GM21717 (cell line): ENCODE measurements around the gene TXLNG.
"Not testable (repeated sequence)": the region's sequence is repeated elsewhere in the genome, so short reads cannot be mapped to it uniquely, and the experiment has no call there.

ENCODE experiments used
- ATAC-seq: cut with Tn5 transposase; IDR thresholded peaks from one replicate; pipeline ENCODE4 v1.9.1; 2021; ENCODE audit warnings: mild to moderate bottlenecking, moderate library complexity; ENCODE audit not compliant: unreplicated experiment

Gene TXLNG

DNA sequence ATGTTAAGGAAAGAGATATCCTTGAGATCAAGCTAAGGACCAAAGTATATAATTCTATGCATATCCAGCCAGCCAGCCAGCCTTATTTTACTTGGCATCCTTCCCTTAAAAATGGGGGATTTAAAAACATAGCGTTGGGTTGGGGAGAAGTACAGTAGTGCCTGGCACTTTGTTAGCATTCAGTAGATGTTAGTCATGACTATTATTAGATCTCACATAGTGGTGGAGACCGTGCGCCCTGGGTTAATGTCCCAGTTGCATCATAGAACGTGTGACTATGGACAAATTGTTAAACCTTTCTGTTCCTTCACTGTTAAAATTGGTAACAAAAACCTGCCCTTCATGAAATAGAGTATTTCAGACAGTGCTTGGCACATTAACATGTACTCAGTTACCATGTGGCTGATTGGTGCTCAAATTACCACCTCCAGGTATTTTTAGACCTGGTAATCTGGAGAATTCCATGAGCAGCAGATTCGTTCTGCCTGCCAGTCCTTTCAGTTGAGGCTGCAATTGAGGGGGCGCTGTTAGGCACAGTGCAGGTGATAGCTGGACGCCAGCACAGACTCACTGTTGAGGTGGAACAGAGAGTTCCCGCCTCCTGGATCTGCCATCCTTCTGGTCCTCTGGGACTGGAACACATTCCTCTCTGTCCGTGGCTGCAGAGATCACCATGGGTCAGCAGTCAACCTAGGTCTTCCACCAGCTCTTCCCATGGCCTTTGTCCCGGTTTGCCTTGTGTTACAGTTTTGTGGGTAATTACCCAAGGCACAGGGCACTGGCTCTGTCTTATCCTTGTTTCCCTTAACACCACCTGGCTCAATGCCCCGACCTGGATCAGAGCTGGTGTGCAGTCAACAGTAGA is 52.2 kb downstream of the TXLNG start:
- no peak for ATAC-seq

DNA sequence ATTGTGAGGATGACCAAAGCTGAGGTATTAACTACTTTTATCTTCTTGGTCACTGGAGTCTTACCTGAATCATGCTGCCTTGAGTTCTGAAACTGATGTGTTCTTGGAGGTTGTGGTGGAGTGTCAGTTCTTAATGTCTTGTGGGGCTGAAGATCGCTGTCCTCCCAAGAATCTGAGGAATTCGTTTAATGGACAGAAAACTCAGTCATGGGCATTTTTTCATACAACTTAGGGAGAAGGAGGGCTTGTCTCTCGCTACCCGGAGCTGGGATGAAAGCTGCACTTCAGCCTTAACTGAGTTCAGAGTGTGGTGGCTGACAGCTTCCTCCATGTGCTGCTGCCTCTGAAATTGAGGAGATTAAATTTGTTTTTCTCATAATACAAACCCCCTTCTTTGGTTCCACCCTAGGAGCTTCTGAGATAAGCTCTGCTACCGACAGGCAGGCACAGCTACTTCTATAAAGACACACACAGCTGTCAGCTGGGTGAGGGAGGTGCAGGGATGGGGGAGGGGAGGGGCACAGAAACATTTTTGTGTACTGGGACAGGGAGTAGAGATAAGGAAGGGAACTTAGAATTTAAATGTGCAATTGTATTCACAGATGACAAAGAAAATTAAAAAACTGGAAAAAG is 53.1 kb downstream of the TXLNG start:
- ATAC-seq: no peak

DNA sequence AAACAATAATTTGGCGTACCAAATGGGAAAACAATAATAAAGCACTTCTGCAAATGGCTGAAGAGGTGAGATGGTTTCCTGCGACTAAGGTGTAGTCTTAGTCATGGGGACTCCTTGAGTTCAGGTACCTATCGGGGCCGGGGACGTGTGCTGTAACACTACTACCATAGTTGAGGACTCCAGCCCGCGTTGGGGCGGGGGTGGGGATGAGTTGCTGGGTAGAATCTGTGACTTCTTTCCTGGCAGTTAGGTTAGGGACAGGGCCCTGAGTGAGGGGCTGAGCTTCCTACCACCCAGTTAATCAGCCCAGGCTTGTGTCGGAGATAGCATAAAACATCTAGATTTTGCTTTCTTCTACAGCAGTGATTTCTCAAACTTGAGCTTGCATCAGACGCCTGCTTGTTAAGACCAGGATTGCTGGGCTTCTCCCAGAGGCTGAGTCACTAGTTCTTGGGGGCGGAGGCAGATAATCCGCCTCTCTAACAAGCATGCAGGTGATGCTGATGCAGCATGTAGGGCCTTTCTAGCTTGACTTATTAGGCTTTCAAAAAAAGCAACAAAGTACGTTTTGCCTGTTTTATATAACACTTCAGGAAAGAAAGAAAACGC is 53.7 kb downstream of the TXLNG start:
- ATAC-seq: no peak

DNA sequence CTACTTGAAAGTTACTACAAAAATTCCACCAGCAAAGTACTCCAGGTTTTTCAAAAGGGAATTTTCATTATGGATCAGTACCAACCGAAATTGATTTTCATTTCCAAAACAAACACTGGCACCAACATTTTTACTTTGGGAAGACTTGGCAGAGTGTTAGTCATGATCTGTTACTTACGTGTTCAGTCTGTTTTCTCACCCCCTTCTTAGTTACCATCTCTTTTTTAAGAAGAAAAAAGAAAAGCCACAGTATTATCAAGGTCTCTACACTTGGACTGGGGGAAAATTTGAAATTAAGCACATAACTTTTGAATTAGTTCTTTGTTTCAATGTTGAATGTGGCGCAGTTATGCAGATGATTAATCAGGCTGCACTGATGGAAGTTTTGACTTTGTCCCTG is 56.4 kb downstream of the TXLNG start:
- ATAC-seq: no peak

DNA sequence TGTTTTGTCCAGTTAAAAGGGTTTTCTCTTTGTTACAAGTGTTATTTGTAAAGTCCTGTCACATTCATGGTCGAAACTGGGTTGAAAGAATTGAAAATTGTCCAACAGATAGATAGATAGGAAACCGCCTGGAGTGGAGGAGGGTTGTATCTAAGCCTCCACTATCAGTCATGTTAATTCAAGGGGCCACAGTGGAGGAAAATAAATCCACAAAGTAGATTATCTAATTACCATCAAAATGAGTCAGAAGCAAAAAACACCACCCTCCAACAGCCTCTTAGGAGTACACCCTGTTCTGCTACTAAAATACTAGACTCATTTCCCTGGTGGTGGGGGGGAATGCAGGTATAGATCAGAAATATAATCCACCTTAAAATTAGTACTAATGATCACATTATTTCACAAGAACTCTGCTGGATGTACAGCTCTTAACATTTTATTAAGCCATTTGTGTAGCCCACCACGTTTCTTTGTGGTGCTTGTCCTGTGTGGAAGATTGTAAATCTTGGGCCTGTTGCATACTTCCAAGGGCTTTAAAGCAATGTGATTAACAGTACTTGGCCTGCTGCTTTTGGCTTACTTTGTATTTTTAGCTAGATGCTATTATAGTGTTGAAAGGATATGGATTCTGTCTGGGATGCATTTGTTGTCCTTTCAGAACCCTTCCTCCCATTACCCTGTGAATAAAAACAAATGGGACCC is 57.1 kb downstream of the TXLNG start:
- ATAC-seq: no peak

DNA sequence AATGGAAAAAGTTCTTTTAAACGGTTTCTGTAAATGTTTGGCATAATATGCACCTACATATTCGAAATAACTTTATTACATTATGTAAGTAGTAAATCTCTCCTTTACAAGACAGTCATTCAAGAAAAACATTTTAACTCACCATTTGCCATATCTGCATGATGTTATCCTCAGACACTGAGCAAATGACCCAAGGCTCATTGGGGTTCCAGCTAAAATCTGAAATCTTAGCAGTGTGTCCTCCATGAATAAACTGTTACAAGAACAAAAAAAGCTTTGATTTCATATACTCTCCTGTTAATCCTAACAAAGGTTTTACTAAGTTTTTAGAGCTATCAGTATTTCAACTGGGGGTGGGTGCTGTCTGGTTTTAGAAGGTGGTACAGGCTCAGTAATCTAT is 59.4 kb downstream of the TXLNG start:
- ATAC-seq: no peak

DNA sequence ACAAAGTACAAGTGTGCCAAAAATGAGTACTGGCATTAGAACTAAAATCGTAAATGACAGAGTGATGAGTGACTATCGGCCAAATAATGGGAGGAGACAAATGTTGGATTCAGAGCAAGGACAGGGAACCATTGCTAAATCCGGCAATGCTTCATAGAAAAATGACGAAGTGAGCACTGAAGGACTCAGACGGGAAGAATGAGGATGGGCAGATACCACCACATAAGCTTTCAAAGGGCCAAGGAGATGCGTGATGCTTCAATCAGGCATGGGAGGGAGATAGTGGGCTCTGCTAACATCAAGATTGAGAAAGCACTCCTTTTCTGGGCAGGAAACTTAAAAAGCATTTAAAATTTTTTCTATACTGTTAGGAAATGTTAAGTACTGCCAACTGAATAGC is 62.3 kb downstream of the TXLNG start:
- no peak for ATAC-seq

DNA sequence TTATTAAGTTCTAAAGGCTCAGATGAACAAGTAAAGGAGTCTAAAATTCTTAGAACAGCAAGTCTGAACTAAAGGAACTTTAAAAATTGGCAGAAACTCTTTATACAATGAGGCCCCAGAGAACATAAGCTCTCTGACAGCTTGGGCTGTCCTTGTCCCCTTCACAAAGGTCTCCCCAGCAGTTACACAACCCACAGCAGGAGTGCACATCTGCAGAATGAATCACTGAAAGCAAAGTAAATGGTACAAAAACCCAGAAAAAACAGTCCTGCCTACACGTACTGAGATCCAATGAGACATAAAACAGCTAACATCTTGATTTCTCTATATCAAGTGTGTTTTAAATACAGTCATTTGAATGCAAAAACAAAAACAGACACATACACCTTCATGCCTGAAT is 65.2 kb downstream of the TXLNG start:
- ATAC-seq: no peak

DNA sequence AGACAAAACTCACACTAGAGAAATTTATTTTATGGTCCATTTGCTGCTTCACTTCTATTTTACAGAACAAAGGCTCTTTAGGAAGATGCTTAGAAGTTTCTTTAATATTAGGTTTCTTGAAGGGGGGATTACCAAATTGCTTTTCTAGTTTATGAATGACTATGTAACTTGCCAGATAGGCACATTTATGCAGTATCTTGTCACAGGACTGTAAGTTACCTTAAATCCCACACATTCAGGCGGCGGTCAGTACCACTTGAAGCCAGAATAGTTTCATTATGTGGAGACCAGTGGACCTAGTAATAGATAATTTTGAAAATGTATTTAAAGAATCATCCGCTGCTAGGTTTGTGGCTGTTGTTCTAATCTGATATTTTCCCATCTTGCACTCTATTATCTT is 65.6 kb downstream of the TXLNG start:
- no peak for ATAC-seq

DNA sequence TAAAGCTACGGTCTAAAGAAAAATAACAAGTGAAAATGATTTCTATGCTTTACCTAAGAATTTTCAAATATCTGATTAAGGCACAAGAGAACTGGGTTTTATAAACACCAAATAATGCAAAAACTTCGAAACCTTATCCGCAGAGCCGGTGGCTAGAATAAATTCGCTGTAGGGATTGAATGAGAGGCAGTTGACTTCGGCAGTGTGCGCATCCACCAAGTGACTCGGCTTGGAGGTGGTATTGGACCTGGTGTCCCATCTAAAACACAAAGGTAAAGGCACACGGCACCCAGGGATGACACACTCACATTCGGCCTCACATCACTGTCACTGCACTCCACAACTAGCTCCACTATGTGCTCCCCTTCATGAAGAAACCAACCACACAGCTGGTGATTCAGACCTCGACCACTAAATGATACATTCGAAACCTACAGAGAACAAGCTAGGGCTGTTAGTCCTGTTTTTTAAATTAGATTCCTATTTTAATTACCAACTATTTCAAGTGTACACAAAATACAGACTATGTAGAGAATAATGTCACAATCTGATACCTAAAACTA is 66.4 kb downstream of the TXLNG start:
- no peak for ATAC-seq

DNA sequence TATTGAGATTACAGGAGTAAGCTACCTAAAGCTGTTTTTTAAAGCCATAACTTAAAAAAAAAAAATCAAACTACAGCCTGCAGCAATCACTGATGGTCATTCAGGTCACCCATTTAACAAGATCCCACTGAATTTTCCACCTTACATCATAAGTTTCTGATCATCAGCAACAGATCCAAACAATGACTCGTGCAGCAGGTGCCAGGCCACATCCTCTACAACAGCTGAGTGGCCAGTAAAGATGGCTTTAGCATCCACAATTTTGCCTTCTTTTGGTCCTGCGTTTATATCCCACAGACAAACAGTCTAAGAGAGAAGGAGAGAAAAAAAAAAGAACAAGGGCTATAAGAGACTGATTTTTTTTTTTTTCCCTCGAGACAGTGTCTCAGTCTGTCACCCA is 67.3 kb downstream of the TXLNG start:
- ATAC-seq: no peak

DNA sequence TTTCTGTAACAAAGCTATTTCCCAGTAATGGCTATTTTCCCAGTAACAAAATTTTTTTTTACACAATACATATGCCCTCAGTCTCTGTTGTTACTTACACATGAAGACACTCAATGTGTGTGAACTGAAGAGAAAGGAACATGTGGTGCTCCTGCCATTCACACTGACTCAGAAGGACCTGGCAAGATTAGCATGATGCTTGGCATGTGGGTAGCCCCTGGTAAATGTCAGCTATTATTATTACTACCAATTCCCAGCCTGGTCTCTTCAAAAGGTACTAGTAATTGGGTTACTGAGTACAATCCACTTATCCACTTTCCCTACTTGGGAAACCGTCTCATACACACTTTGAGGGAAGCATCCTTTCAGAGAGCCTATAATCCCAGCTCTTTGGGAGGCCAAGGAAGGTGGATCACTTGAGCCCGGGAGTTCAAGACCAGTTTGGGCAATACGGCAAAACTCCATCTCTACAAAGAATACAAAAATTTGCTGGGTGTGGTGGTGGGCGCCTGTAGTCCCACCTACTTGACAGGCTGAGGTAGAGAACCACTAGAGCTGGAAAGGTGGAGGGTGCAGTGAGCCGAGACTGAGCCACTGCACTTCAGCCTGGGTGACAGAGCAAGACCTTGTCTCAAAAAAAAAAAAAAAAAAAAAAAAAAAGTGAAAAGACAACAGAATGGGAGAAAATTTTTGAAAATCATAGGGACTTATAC is 69.3 kb downstream of the TXLNG start:
- ATAC-seq: no peak

DNA sequence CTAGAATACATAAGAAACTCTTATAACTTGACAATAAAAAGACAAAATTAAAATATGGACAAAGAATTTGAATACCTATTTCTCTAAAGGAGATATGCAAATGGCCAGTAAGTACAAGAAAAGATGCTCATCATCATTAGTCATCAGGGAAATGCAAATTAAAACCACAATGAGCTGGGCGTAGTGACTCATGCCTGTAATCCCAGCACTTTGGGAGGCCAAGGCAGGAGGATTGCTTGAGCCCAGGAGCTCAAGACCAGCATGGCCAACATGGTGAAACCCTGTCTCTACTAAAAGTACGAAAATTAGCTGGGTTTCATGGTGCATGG is 69.8 kb downstream of the TXLNG start:
- not testable (repeated sequence) for ATAC-seq

DNA sequence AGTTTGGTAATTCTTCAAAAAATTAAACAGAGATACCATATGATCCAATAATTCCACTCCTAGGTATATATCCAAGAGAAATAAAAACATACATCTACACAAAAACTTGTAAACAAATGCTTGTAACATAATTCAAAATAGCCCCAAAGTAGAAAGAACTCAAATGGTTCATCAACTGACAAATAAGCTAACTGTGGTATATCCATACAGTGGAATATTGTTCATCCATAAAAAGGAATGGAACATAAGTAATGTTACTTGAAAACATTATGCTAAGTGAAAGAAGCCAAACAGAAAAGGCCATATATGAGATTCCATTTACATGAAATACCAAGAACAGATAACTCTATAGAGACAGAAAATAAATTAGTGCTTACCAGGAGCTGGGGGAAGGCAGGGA is 70.5 kb downstream of the TXLNG start:
- no peak for ATAC-seq

DNA sequence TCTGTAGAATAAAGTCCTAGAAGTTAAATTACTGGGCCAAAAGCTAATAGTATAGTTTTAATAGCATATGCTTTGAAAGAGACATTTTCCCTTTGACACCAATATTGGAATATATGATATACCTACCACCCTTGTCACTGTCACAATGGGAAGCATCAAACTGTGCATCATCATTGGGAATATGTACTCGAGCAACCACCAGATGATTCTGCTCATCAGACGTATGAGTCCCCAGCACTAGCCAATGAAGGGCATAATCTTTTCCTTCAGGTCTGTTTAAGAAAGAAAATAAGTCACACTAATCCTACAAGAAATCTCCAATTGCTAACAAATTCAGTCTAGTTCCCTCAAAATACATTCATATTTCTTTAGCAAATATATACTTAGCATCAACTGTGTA is 76.6 kb downstream of the TXLNG start:
- no peak for ATAC-seq

DNA sequence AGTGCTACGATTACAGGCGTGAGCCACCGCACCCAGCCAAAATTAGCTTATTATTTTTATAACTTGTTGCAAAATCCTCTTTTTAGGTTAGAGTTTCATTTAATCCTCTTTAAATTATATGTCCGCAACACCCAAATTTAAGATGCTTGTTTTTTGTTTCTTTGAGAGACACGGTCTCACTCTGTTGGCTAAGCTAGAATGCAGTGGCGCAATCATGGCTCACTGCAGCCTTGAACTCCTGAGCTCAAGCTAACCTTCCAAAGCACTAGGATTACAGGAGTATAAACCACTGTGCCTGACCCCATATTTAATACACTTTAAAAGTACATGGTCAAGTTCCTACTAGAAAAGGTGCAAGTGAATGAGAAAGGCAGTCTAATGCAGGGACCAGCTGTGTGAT is 81.7 kb downstream of the TXLNG start:
- ATAC-seq: no peak

DNA sequence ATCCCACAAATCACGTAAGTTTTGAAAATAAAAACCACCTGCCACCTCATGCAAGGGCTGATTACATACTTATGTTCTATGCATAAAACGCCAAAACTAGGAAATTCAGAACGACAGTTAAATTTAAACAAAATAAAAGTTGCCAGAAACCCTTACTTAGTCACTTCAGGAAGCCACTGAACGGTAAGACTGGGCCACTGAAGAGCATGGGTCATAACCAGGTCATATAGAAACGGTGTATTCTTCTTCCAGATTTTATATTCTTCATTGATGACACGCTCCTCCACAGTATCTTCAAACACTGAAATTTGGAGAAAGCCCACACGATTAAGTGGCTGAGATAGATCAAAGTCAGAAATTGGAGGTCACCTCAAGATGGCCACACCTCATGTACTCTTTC is 82.7 kb downstream of the TXLNG start:
- ATAC-seq: no peak

DNA sequence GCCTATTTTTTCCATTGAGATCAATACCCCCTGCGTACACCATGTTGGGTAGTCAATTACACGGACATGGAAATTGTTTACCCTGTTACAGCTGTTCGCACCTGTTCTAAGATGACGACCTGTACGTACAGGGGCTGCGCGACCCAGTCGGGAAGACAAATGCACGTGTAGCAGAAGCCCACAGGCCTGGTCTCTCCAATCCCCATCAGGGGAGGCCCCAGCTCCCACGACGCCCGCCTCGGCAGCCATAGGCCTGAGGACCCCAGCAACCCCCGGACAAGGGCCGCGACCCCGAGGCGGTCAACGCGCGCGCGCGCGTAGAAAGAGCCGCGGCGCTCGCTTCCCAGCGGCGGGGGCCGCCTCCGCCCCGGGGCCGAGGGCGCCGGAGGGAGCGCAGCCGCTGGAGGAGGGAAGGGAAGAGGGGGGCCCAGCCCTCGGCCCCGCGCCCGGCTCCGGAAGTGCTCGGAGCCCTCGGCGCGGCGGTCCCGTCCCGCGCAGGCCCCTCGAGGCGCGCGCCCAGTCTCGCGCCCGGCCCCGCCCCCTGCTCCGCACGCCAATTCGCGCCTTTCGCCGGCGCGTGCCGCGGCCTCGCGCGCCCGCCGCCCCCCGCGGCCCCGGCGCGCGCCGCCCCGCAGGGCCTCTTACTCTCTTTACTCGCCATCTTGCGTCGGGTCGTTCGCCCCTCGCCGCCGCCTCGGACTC is 83.3 kb downstream of the TXLNG start:
- peak; percentile 43 for ATAC-seq

DNA sequence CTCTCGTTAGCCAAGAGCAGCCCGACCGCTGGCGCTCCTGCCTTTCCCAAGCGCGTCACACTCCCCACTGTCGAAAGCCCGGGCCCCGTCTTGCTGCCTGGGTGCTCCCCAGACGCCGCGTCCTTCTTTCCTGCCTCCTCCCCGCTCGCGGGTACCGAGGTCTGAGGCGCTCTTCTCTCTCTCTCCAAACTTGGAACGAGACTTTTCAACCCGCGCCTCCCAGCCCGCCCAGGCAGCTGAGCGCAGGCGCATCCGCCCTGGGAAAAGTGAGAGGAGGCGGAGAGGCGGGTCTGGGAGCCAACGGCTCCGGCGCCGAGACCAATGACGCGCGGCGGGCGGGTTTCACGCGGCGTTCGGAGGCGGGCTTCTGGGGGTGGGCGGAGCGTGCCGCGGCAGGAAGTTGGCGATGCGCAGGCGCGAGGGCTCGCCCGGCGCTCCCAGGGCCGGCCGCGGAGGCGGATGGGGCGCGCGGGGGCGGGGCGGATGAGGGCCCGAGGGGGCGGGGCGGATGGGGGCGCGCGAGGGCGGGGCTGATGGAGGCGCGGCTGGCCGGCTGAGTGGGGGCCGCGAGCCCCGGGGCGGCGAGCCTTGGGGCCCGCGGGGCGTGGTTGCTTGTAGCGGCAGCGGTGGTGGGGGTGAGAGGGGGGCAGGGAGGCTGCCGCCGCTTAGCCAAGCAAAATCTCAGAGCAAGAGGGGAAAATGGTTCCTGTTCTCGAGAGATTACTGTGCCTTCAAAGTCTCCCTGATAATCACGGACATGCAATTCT is 84.0 kb downstream of the TXLNG start, which contains the start of gene RBBP7:
TSS of gene RBBP7 (minus strand) at position 268 of the 767 bp plus-strand sequence. CDS start 309 bp downstream, outside the sequence.
- ATAC-seq: peak; percentile 91
